ENCODE measurements around the gene TP53BP1.

The TP53BP1 gene

DNA sequence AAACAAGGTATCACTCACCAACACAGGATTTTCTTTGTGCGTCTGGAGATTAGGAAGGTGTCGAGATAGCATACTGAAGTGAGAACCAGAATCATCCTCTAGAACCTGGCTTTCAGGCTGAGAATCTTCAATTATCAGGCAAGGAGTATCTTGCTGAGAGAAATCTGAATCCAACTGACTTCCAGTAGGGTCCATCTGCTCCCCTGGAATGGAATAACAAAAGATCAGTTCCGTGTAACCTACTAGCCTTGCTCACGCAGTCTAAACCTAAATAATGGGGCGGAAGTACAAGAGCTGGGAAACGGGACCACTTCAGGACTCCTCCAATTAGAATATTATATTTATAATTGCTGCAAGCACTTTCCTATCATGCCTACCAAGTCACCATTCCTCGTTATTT lies 690 bp downstream of the TP53BP1 start:
- no peak for DNase-seq (ENCODE audit: low spot score)
- TF ChIP-seq, protein P1, sequence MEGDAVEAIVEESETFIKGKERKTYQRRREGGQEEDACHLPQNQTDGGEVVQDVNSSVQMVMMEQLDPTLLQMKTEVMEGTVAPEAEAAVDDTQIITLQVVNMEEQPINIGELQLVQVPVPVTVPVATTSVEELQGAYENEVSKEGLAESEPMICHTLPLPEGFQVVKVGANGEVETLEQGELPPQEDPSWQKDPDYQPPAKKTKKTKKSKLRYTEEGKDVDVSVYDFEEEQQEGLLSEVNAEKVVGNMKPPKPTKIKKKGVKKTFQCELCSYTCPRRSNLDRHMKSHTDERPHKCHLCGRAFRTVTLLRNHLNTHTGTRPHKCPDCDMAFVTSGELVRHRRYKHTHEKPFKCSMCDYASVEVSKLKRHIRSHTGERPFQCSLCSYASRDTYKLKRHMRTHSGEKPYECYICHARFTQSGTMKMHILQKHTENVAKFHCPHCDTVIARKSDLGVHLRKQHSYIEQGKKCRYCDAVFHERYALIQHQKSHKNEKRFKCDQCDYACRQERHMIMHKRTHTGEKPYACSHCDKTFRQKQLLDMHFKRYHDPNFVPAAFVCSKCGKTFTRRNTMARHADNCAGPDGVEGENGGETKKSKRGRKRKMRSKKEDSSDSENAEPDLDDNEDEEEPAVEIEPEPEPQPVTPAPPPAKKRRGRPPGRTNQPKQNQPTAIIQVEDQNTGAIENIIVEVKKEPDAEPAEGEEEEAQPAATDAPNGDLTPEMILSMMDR (IDR thresholded peaks at IDR 0.05; ENCODE audit: borderline replicate concordance, control extremely low read depth, extremely low read depth, insufficient read depth, missing control alignments), result no peak
- in situ Hi-C loops (cut with MboI; ENCODE audit: low sequenced_read_pairs, unreplicated experiment), result no loop called here

DNA sequence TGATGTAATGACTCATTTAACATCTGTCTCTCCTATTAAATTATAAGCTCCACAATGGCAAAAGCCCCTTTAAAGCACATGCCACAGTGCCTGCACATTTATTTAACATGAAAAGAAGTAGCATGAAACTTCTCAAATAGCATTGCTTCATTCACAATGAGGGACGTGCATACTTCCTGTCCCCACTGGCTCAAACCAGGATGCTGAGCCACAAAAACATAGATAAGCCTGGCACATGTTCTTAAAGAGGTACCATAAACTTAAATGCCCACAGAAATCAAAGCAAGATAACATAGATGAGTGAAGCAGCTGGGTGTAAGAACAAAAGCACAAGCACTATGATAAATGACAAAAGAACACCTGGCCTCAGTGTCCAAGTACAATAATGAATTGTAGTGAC lies 3.8 kb downstream of the TP53BP1 start:
- DNase-seq (ENCODE audit: low spot score), result no peak
- in situ Hi-C loops (cut with MboI; ENCODE audit: low sequenced_read_pairs, unreplicated experiment), result no loop called here
- TF ChIP-seq, protein P1 (IDR thresholded peaks at IDR 0.05; ENCODE audit: borderline replicate concordance, control extremely low read depth, extremely low read depth, insufficient read depth, missing control alignments), result no peak

DNA sequence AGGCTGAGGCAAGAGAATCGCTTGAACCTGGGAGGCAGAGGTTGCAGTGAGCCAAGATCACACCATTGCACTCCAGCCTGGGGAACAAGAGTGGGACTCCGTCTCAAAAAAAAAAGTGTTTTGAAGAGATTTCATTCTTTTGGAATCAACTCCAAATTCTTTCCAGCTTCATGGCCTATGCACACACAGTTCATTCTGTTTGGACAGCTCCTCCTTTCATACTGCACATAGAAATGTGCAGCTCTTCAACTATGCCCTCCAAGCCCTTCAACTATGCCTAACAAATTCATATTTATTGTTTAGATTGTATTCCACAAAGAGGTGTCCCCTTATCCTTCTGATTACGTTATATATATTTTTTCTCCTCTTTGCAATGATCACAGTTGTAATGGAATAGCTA lies 4.2 kb downstream of the TP53BP1 start:
- TF ChIP-seq, protein P1 (IDR thresholded peaks at IDR 0.05; ENCODE audit: borderline replicate concordance, control extremely low read depth, extremely low read depth, insufficient read depth, missing control alignments), result no peak
- DNase-seq (ENCODE audit: low spot score), result no peak
- in situ Hi-C loops (cut with MboI; ENCODE audit: low sequenced_read_pairs, unreplicated experiment), result no loop called here

DNA sequence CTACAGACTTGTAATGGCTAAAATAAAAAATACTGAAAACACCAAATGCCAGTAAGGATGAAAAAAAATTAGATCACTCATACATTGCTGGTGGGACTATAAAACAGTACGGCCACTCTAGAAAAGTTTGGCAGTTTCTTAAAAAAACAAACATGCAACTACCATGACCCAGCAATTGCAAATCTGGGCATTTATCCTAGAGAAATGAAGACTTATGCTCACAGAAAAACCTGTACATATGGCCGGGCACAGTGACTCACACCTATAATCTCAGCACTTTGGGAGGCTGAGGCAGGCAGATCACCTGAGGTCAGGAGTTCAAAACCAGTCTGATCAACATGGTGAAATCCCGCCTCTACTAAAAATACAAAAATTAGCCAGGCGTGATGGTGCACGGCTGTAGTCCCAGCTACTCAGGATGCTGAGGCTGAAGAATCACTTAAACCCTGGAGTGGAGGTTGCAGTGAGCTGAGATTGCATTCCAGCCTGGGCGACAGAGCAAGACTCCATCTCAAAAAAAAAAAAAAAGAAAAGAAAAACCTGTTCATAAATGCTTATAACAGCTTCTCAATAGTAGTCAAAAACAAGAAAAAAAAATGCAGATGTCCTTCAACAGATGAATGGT lies 5.6 kb downstream of the TP53BP1 start:
- in situ Hi-C loops (cut with MboI; ENCODE audit: low sequenced_read_pairs, unreplicated experiment), result no loop called here
- no peak for DNase-seq (ENCODE audit: low spot score)
- TF ChIP-seq, protein P1 (IDR thresholded peaks at IDR 0.05; ENCODE audit: borderline replicate concordance, control extremely low read depth, extremely low read depth, insufficient read depth, missing control alignments), result no peak

DNA sequence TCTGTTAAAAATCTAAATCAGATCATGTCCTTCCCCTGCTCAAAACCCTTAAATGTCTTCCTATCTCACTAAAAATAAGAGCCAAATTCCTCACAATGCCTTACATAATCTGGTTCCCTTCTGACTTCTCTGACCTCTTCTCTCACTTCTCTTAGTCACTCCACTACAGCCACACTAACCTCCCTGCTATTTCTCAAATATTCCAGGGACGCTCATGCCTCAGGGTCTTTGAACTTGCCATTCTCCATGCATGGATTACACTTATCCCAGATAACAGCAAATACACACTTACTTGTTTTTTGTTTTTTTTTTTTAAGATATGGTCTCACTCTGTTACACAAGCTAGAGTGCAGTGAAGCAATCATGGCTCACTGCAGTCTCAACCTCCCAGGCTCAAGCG lies 8.5 kb downstream of the TP53BP1 start:
- no peak for DNase-seq (ENCODE audit: low spot score)
- TF ChIP-seq, protein P1 (IDR thresholded peaks at IDR 0.05; ENCODE audit: borderline replicate concordance, control extremely low read depth, extremely low read depth, insufficient read depth, missing control alignments), result no peak
- in situ Hi-C loops (cut with MboI; ENCODE audit: low sequenced_read_pairs, unreplicated experiment), result no loop called here

DNA sequence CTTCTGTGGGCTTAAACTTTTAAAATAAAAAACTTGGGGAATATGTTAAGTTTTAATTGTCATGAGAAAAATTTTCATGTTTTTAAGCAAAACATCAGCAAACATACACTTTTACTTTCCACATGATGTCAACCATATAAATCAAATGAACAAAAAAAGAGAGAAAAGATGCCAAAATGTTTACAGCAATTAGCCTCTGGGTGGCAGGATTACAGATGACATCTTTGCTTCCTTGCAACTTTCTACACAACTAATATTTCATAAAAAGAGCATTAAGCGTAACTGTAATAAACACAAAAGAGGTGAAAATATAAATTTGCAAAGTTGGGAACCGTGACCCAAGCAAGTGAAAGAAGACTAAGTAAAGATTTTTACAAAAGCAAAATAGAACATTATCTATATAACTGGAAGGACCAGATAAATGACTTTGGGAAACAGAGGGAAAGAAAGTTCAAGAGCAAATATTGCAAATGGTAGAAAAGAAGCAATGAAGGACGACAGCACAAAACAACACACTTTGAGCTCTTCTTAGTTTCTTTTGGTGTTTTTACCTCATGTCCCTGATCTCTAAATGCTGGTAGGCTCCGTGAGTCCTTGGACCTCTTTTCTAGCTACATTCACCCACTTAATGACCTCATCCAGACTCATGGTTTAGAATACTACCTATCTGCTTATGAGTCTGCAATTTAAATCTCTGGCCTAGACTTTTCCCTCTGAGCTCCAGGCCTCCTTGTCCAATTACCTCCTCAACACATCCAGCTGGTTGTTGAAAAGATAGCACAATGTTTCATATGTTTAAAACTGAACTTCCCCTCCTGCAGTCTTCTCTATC lies 9.4 kb downstream of the TP53BP1 start:
- TF ChIP-seq, protein P1 (IDR thresholded peaks at IDR 0.05; ENCODE audit: borderline replicate concordance, control extremely low read depth, extremely low read depth, insufficient read depth, missing control alignments), result peak; percentile 8
- in situ Hi-C loops (cut with MboI; ENCODE audit: low sequenced_read_pairs, unreplicated experiment), result no loop called here
- no peak for DNase-seq (ENCODE audit: low spot score)
